HL-60/S4 treated with retinoic acid at 250 ng/mL for 4 days and 3 days (cell line): ENCODE data around the gene NTN1.

Experiments used
- in situ Hi-C: fragments of 300-500 bp; cut with MboI; formaldehyde crosslinking; loops from 2 replicates; pipeline ENCODE4 v1.7.0; 2022; ENCODE audit warnings: low sequenced_read_pairs

The NTN1 gene

GRCh38 chr17:9188367-9188766 lies 167.1 kb downstream of the NTN1 start:
- in situ Hi-C loops: no loop called here

GRCh38 chr17:9189870-9190269 lies 168.6 kb downstream of the NTN1 start:
- in situ Hi-C loops: no loop called here

- in situ Hi-C loops: no loop called here
Measured at GRCh38 chr17:9192010-9192409, 170.7 kb downstream of the NTN1 start.

GRCh38 chr17:9195411-9195810 lies 174.1 kb downstream of the NTN1 start:
- in situ Hi-C loops: no loop called here

- in situ Hi-C loops: no loop called here
Measured at GRCh38 chr17:9195961-9196670, 174.8 kb downstream of the NTN1 start.

- in situ Hi-C loops: no loop called here
Measured at GRCh38 chr17:9199571-9200551, 178.6 kb downstream of the NTN1 start.

- in situ Hi-C loops: no loop called here
Measured at GRCh38 chr17:9200699-9201359, 179.5 kb downstream of the NTN1 start.

GRCh38 chr17:9202532-9202931 lies 181.2 kb downstream of the NTN1 start:
- in situ Hi-C loops: no loop called here

- in situ Hi-C loops: no loop called here
Measured at GRCh38 chr17:9203771-9204425, 182.6 kb downstream of the NTN1 start.

- in situ Hi-C loops: no loop called here
Measured at GRCh38 chr17:9204637-9205329, 183.5 kb downstream of the NTN1 start.

GRCh38 chr17:9205520-9206409 lies 184.5 kb downstream of the NTN1 start:
- in situ Hi-C loops: no loop called here

GRCh38 chr17:9206410-9206703 lies 185.0 kb downstream of the NTN1 start:
- in situ Hi-C loops: no loop called here

GRCh38 chr17:9206741-9207332 lies 185.5 kb downstream of the NTN1 start:
- in situ Hi-C loops: no loop called here

GRCh38 chr17:9208381-9209105 lies 187.2 kb downstream of the NTN1 start:
- in situ Hi-C loops: no loop called here

- in situ Hi-C loops: no loop called here
Measured at GRCh38 chr17:9209347-9209746, 188.0 kb downstream of the NTN1 start.

GRCh38 chr17:9209781-9210370 lies 188.6 kb downstream of the NTN1 start:
- in situ Hi-C loops: no loop called here

- in situ Hi-C loops: no loop called here
Measured at GRCh38 chr17:9211133-9211765, 189.9 kb downstream of the NTN1 start.
